PC-3 (cell line): ENCODE results near the gene LINC01488. TPM values are rescaled to one million over a fixed set of nuclear protein-coding genes. Genes with fewer than 3 reads are reported as not detected.

Source experiments
- ATAC-seq: fragments of 200-7000 bp; cut with Tn5 transposase; 2 replicates; pipeline ENCODE4 v1.9.1; 2020; ENCODE audit warnings: mild to moderate bottlenecking, moderate library complexity
- BruUV-seq: library from RNA; stranded (reverse); fragments of 400-500 nt; replicated peaks from 2 replicates; lab custom pipeline; 2021; lab: Mats Ljungman, UMichigan
- CTCF ChIA-PET: fragments of 300-600 bp; sonication (Branson Sonifier 250); formaldehyde crosslinking; loops from one replicate; lab custom pipeline; 2022; ENCODE audit warnings: antibody characterized with exemption; lab: Charles Lee
- POLR2A ChIA-PET: fragments of 300-600 bp; sonication (Branson Sonifier 250); formaldehyde crosslinking; loops from one replicate; lab custom pipeline; 2022; ENCODE audit warnings: antibody characterized with exemption; ENCODE audit not compliant: unreplicated experiment; lab: Charles Lee
- DNase-seq: peaks from one replicate; pipeline ENCODE4 v3.0.0-alpha.2; 2015
- H2AFZ ChIP-seq: fragments of 300-600 bp; sonication (generic); 2 replicates; pipeline ENCODE4 v1.6.0; 2016; ENCODE audit warnings: antibody characterized with exemption, low read length
- H3F3A ChIP-seq: fragments of 300-600 bp; sonication (generic); one replicate; pipeline ENCODE4 v1.6.0; 2017; ENCODE audit warnings: antibody characterized with exemption, low read length, control low read depth, mild to moderate bottlenecking; ENCODE audit not compliant: unreplicated experiment
- H3K27ac ChIP-seq: fragments of 300-600 bp; sonication (generic); 2 replicates; pipeline ENCODE4 v1.5.1; 2016; ENCODE audit warnings: mild to moderate bottlenecking, low read length
- H3K27me3 ChIP-seq: fragments of 300-600 bp; sonication (generic); 2 replicates; pipeline ENCODE4 v1.6.1; 2016; ENCODE audit warnings: low read length, mixed read lengths
- H3K36me3 ChIP-seq: fragments of 300-600 bp; sonication (generic); 2 replicates; pipeline ENCODE4 v1.6.1; 2016; ENCODE audit warnings: low read depth, mixed run types, low read length, mixed read lengths
- H3K4me1 ChIP-seq: fragments of 300-600 bp; sonication (generic); 2 replicates; pipeline ENCODE4 v1.5.1; 2016; ENCODE audit warnings: low read length; ENCODE audit not compliant: insufficient read depth
- H3K4me2 ChIP-seq: fragments of 300-600 bp; sonication (generic); 2 replicates; pipeline ENCODE4 v1.6.0; 2016; ENCODE audit warnings: low read length
- H3K4me3 ChIP-seq: fragments of 300-600 bp; sonication (generic); 2 replicates; pipeline ENCODE4 v1.5.1; 2016; ENCODE audit warnings: mild to moderate bottlenecking, low read length, mixed read lengths
- H3K79me2 ChIP-seq: fragments of 300-600 bp; sonication (generic); 2 replicates; pipeline ENCODE4 v1.6.1; 2017; ENCODE audit warnings: low read length, mixed read lengths
- H3K9ac ChIP-seq: fragments of 300-600 bp; sonication (generic); 2 replicates; pipeline ENCODE4 v1.6.0; 2016; ENCODE audit warnings: mild to moderate bottlenecking, low read length
- H3K9me2 ChIP-seq: fragments of 300-600 bp; sonication (generic); replicated peaks from 2 replicates; pipeline ENCODE4 v1.6.1; 2016; ENCODE audit warnings: mixed run types, low read length, mixed read lengths
- H3K9me3 ChIP-seq: fragments of 300-600 bp; sonication (generic); 2 replicates; pipeline ENCODE4 v1.6.1; 2016; ENCODE audit warnings: low read length, mixed read lengths
- H4K20me1 ChIP-seq: fragments of 300-600 bp; sonication (generic); 2 replicates; pipeline ENCODE4 v1.6.1; 2016; ENCODE audit warnings: low read length, mixed read lengths
- EZH2 ChIP-seq: fragments of 300-600 bp; sonication (generic); IDR thresholded peaks from one replicate; pipeline ENCODE4 v1.6.1; 2017; ENCODE audit warnings: antibody characterized with exemption, mild to moderate bottlenecking, low read length; ENCODE audit not compliant: unreplicated experiment
- EZH2phosphoT487 ChIP-seq: fragments of 300-600 bp; sonication (generic); IDR thresholded peaks from 2 replicates; pipeline ENCODE4 v1.6.1; 2018; ENCODE audit warnings: mild to moderate bottlenecking, antibody characterized with exemption, low read length, borderline replicate concordance
- intact Hi-C: fragments of 100-400 bp; cut with micrococcal nuclease; formaldehyde crosslinking; loops from 2 replicates; pipeline ENCODE4 v1.9.0; 2023
- total RNA-seq: library from RNA; depleted of rRNA; stranded (reverse); fragments of >200 nt; gene quantifications from 2 replicates; pipeline ENCODE4 v1.2.3, GENCODE V29; 2014
- TF ChIP-seq, protein P1 (sequence below): fragments of 300-600 bp; sonication (generic); conservative IDR thresholded peaks from 2 replicates; pipeline ENCODE4 v1.5.1; 2017; ENCODE audit warnings: antibody characterized with exemption, low read depth, mild to moderate bottlenecking, low read length

Gene LINC01488
- total RNA-seq, 1 experiment from 2014 or later: not detected

GRCh38 chr11:69446108-69446507 lies 35.4 kb upstream of the LINC01488 start:
- POLR2A ChIA-PET: no interaction called here
- Histone ChIP-seq H3F3A (no peaks in the 10 kb centered on the region), H3K9me3 (no peaks in the 10 kb centered on the region), H3K36me3 (no peaks in the 10 kb centered on the region), H3K4me3 (no peak overlapping the region), H2AFZ (no peak overlapping the region), H4K20me1 (no peaks in the 10 kb centered on the region), H3K79me2 (no peaks in the 10 kb centered on the region), H3K4me1 (peaks cover 39% of the 10 kb centered on the region), H3K4me2 (no peak overlapping the region), H3K27me3 (no peaks in the 10 kb centered on the region), H3K27ac (no peak overlapping the region), H3K9me2 (no peaks in the 10 kb centered on the region), H3K9ac (no peak overlapping the region)
- DNase-seq (no peak), ATAC-seq (no peak)
- intact Hi-C loops: loop anchor here (10.0 kb wide), 1 partner anchor 321 kb away; no protein-coding TSS in a partner anchor
- no peak for TF ChIP-seq EZH2phosphoT487
- TF ChIP-seq, protein P1, sequence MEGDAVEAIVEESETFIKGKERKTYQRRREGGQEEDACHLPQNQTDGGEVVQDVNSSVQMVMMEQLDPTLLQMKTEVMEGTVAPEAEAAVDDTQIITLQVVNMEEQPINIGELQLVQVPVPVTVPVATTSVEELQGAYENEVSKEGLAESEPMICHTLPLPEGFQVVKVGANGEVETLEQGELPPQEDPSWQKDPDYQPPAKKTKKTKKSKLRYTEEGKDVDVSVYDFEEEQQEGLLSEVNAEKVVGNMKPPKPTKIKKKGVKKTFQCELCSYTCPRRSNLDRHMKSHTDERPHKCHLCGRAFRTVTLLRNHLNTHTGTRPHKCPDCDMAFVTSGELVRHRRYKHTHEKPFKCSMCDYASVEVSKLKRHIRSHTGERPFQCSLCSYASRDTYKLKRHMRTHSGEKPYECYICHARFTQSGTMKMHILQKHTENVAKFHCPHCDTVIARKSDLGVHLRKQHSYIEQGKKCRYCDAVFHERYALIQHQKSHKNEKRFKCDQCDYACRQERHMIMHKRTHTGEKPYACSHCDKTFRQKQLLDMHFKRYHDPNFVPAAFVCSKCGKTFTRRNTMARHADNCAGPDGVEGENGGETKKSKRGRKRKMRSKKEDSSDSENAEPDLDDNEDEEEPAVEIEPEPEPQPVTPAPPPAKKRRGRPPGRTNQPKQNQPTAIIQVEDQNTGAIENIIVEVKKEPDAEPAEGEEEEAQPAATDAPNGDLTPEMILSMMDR: no peak
- TF ChIP-seq EZH2: no peak
- BruUV-seq: no TSS peak
- CTCF ChIA-PET: no interaction called here

GRCh38 chr11:69447786-69448185 lies 33.7 kb upstream of the LINC01488 start:
- Histone ChIP-seq H3K4me1 (peaks cover 28% of the 10 kb centered on the region), H3K9ac (no peak overlapping the region), H3K79me2 (no peaks in the 10 kb centered on the region), H3K27me3 (no peaks in the 10 kb centered on the region), H3K9me2 (no peaks in the 10 kb centered on the region), H3K36me3 (no peaks in the 10 kb centered on the region), H3F3A (no peaks in the 10 kb centered on the region), H4K20me1 (no peaks in the 10 kb centered on the region), H2AFZ (no peak overlapping the region), H3K9me3 (no peaks in the 10 kb centered on the region), H3K27ac (no peak overlapping the region), H3K4me2 (no peak overlapping the region), H3K4me3 (no peak overlapping the region)
- intact Hi-C loops: loop anchor here (10.0 kb wide), 1 partner anchor 323 kb away; no protein-coding TSS in a partner anchor
- CTCF ChIA-PET: interaction anchor here (0.5 kb wide), 1 partner anchor 36 kb away, joined by 3 read pairs; no protein-coding TSS in a partner anchor
- no TSS peak for BruUV-seq
- ATAC-seq: peak; percentile 65
- POLR2A ChIA-PET: interaction anchor here (0.6 to 0.7 kb wide), 3 partner anchors 18 to 95 kb away, joined by 3 to 4 read pairs (median 4); no protein-coding TSS in a partner anchor
- TF ChIP-seq EZH2 (no peak), EZH2phosphoT487 (no peak)
- TF ChIP-seq, protein P1: no peak
- DNase-seq: peak; percentile 83
